Coronary artery (tissue), 2 donors: Measurements from ENCODE around the gene TRPV3.
"Not testable (repeated sequence)": the region's sequence is repeated elsewhere in the genome, so short reads cannot be mapped to it uniquely, and the experiment has no call there.

Source experiments
- DNase-seq: peaks from one replicate; pipeline ENCODE4 v3.0.0-alpha.2; 2017; ENCODE audit warnings: low spot score
- H3K27ac ChIP-seq, 2 donors: fragments of 200-600 bp; sonication (generic); one replicate each; pipeline ENCODE4 v1.5.1; 2016 to 2019
- H3K4me3 ChIP-seq: fragments of 200-600 bp; sonication (generic); 2 replicates; pipeline ENCODE4 v1.5.1; 2016; ENCODE audit warnings: mild to moderate bottlenecking, moderate library complexity
- TF ChIP-seq, protein P1 (sequence below): fragments of 200-600 bp; sonication (generic); IDR thresholded peaks from one replicate; pipeline ENCODE4 v1.5.1; 2019; ENCODE audit warnings: antibody characterized with exemption

The TRPV3 gene

GRCh38 chr17:3590231-3590630, 32.6 kb upstream of the TRPV3 start:
- no peak for DNase-seq
- TF ChIP-seq, protein P1, sequence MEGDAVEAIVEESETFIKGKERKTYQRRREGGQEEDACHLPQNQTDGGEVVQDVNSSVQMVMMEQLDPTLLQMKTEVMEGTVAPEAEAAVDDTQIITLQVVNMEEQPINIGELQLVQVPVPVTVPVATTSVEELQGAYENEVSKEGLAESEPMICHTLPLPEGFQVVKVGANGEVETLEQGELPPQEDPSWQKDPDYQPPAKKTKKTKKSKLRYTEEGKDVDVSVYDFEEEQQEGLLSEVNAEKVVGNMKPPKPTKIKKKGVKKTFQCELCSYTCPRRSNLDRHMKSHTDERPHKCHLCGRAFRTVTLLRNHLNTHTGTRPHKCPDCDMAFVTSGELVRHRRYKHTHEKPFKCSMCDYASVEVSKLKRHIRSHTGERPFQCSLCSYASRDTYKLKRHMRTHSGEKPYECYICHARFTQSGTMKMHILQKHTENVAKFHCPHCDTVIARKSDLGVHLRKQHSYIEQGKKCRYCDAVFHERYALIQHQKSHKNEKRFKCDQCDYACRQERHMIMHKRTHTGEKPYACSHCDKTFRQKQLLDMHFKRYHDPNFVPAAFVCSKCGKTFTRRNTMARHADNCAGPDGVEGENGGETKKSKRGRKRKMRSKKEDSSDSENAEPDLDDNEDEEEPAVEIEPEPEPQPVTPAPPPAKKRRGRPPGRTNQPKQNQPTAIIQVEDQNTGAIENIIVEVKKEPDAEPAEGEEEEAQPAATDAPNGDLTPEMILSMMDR = no peak
- H3K27ac ChIP-seq = no peak overlapping the region

GRCh38 chr17:3589784-3590183, 32.2 kb upstream of the TRPV3 start:
- DNase-seq = no peak
- TF ChIP-seq, protein P1 = no peak
- Histone ChIP-seq H3K27ac (no peak overlapping the region), H3K4me3 (no peak overlapping the region)

More at GRCh38 chr17:3590231-3590630, 32.6 kb upstream of the TRPV3 start:
- no peak overlapping the region for H3K4me3 ChIP-seq

- TF ChIP-seq, protein P1 = no peak
- no peak overlapping the region for H3K4me3 ChIP-seq
- no peak overlapping the region for H3K27ac ChIP-seq
- DNase-seq = no peak
Observed at GRCh38 chr17:3585826-3586225, 28.2 kb upstream of the TRPV3 start.

GRCh38 chr17:3583456-3583855, 25.8 kb upstream of the TRPV3 start:
- DNase-seq = no peak
- TF ChIP-seq, protein P1 = no peak
- no peak overlapping the region for H3K27ac ChIP-seq
- H3K4me3 ChIP-seq = no peak overlapping the region

DNA sequence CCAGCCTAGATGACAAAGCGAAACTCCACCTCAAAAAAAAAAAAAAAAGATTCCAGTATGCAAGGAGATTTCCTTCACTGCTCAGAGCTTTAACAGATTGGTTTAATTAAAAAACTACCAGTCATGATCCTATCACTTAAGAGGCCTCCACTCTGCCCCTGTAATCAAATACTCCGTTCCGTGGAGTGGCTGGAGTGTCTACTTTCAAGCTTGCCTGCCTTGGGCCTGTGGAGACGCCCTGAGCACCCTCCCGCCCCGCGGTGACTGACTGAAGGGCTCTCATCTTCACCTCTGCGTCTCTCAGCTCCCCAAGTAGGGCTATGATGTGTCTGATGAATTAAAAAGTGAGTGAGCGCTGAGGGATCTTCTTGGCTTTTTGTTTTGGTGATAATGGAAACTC, 25.3 kb upstream of the TRPV3 start:
- no peak for DNase-seq
- TF ChIP-seq, protein P1 = no peak
- Histone ChIP-seq H3K27ac (no peak overlapping the region), H3K4me3 (no peak overlapping the region)

DNA sequence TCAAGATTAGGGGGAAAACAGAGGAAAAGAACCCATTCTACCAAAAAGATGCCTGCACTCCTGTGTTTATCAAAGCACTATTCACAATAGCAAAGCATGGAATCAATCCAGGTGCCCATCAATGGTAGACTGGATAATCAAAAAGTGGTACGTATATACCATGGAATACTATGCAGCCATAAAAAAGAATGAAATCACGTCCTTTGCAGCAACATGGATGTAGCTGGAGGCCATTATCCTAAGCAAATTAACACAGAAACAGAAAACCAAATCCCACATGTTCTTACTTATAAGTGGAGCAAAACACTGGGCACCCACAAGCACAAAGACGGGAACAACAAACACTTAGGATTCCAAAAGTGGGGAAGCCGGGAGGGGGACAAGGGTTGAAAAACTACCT, 21.1 kb upstream of the TRPV3 start:
- DNase-seq = not testable (repeated sequence)

DNA sequence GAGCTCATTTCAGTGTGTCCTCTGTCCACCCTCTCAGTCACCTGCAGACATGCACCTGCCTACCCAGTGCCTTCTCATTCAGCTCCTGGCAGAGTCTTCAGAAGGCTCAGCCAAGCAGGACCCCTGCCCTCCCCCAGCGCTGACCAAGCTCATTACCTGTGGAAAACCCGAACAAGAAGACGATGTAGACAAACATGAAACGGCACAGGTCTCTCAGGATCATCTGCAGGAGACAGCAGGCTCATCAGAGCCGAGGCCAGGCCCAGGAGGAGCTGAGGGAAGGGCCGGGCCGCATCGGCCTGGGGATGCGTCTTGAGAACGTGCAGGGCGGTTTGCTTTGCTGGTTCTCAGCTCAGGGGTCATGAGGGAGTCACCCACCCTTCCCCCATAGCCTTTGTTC, 19.4 kb upstream of the TRPV3 start:
- no peak overlapping the region for H3K27ac ChIP-seq
- peak; percentile 69 for DNase-seq
- TF ChIP-seq, protein P1 = no peak
- no peak overlapping the region for H3K4me3 ChIP-seq

More for the DNA sequence above, 21.1 kb upstream of the TRPV3 start:
- not testable (repeated sequence) for H3K27ac ChIP-seq, H3K4me3 ChIP-seq

- TF ChIP-seq, protein P1 = no peak
- Histone ChIP-seq H3K27ac (no peak overlapping the region), H3K4me3 (no peak overlapping the region)
- DNase-seq = no peak
Observed at GRCh38 chr17:3575511-3575910, 17.9 kb upstream of the TRPV3 start.
